ENCODE data around the gene AK3.

AK3 gene

DNA sequence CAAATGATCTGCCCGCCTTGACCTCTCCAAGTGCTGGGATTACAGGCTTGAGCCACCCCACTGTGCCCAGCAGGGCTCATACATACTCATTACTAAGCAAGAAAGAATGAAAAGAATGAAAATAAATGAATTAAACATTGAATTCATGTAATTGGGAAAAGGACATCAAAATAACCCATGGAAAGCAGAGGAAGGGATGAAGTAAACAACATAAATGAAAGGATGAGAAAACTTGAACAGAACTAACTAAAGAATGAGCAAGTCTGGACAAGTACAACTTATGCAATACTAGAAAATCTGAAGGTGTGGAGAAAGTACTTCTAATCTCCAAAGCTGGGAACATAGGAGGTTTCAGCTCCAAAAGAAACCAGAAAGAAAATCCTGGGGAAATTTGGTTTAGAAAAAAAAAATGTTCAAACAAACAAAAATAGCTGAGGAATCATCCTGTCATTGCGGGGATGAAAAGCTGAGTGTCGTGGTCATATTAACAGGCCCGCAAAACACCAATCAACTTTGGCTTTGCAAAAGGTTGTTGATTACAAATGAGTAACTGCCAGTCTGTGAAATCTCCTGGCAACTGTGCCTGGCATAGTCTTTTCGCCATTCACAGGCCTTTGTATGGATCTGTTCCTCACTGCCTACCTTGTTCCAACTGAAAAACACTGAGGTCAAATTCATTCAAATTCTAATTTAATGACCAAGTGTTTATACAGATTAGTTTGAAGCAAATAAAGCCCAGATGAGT lies 2.3 kb upstream of the AK3 start:
- Histone ChIP-seq H4K8ac (ENCODE audit: low read depth, low read length) (no peak overlapping the region), H2BK5ac (ENCODE audit: low read length) (no peak overlapping the region), H3K18ac (ENCODE audit: low read length) (no peak overlapping the region), H3K27ac (ENCODE audit: low read depth, low read length) (no peak overlapping the region), H2BK15ac (replicated peaks; ENCODE audit: low read depth) (no peak overlapping the region), H3K4me3 (ENCODE audit: low read length) (no peak overlapping the region), H2BK120ac (ENCODE audit: low read depth, low read length) (no peak overlapping the region), H3K79me2 (ENCODE audit: control insufficient read depth, insufficient read depth, low read length) (peaks cover 9% of the 10 kb centered on the region), H3K4me2 (ENCODE audit: low read length) (no peak overlapping the region), H3K36me3 (ENCODE audit: control insufficient read depth, insufficient read depth, low read length) (no peaks in the 10 kb centered on the region), H3K79me1 (ENCODE audit: low read length) (no peaks in the 10 kb centered on the region), H3K23ac (ENCODE audit: low read length) (no peak overlapping the region), H3K4ac (ENCODE audit: low read depth, low read length) (no peak overlapping the region), H3K4me1 (ENCODE audit: control insufficient read depth, low read depth, low read length) (no peaks in the 10 kb centered on the region), H2AK5ac (ENCODE audit: low read length) (no peak overlapping the region), H3K9ac (ENCODE audit: low read length) (no peak overlapping the region), H3K27me3 (ENCODE audit: insufficient read depth, low read length, poor library complexity) (no peaks in the 10 kb centered on the region), H3K56ac (ENCODE audit: low read length) (no peak overlapping the region), H4K5ac (ENCODE audit: low read length) (no peak overlapping the region)
- no CpG with 5 or more reads among the region's 5 CpGs for WGBS (ENCODE audit: extremely low coverage, insufficient coverage, low lambda C conversion rate)
- peak; percentile 55 for DNase-seq

DNA sequence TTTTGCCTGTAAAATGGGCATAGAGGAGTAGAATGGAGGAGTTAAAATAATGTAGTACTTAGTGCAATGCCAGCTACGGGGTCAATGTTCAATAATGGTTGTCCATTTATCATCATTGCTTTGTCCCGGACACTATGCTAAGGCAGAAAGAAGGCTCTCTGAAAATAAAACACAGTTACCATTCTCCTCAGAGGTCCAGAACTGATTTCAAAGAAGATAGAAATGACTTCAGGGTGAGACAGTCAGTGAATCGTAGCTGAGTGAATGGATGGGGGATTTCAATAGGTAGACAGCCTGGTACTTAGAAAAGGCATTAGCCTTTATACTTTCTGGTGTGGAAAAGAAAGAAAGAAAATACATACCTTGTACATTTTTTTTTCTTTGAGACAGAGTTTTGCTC lies 1.2 kb upstream of the AK3 start:
- H3K4ac ChIP-seq (ENCODE audit: low read depth, low read length) = no peak overlapping the region
- H3K9ac ChIP-seq (ENCODE audit: low read length) = no peak overlapping the region
- no peak overlapping the region for H2AK5ac ChIP-seq (ENCODE audit: low read length)
- H3K4me3 ChIP-seq (ENCODE audit: low read length) = no peak overlapping the region
- no peak for DNase-seq
- no peak overlapping the region for H4K8ac ChIP-seq (ENCODE audit: low read depth, low read length)
- H3K56ac ChIP-seq (ENCODE audit: low read length) = peak overlapping the region; percentile 93
- WGBS (ENCODE audit: extremely low coverage, insufficient coverage, low lambda C conversion rate) = no CpG with 5 or more reads among the region's 3 CpGs
- H3K36me3 ChIP-seq (ENCODE audit: control insufficient read depth, insufficient read depth, low read length) = no peaks in the 10 kb centered on the region
- no peaks in the 10 kb centered on the region for H3K27me3 ChIP-seq (ENCODE audit: insufficient read depth, low read length, poor library complexity)
- no peak overlapping the region for H3K18ac ChIP-seq (ENCODE audit: low read length)
- no peak overlapping the region for H2BK120ac ChIP-seq (ENCODE audit: low read depth, low read length)
- H3K23ac ChIP-seq (ENCODE audit: low read length) = no peak overlapping the region
- H3K79me1 ChIP-seq (ENCODE audit: low read length) = peaks cover 1% of the 10 kb centered on the region
- no peak overlapping the region for H3K27ac ChIP-seq (ENCODE audit: low read depth, low read length)
- H3K4me2 ChIP-seq (ENCODE audit: low read length) = no peak overlapping the region
- peaks cover 9% of the 10 kb centered on the region for H3K79me2 ChIP-seq (ENCODE audit: control insufficient read depth, insufficient read depth, low read length)
- no peak overlapping the region for H4K5ac ChIP-seq (ENCODE audit: low read length)
- no peak overlapping the region for H2BK15ac ChIP-seq (replicated peaks; ENCODE audit: low read depth)
- no peaks in the 10 kb centered on the region for H3K4me1 ChIP-seq (ENCODE audit: control insufficient read depth, low read depth, low read length)
- no peak overlapping the region for H2BK5ac ChIP-seq (ENCODE audit: low read length)

DNA sequence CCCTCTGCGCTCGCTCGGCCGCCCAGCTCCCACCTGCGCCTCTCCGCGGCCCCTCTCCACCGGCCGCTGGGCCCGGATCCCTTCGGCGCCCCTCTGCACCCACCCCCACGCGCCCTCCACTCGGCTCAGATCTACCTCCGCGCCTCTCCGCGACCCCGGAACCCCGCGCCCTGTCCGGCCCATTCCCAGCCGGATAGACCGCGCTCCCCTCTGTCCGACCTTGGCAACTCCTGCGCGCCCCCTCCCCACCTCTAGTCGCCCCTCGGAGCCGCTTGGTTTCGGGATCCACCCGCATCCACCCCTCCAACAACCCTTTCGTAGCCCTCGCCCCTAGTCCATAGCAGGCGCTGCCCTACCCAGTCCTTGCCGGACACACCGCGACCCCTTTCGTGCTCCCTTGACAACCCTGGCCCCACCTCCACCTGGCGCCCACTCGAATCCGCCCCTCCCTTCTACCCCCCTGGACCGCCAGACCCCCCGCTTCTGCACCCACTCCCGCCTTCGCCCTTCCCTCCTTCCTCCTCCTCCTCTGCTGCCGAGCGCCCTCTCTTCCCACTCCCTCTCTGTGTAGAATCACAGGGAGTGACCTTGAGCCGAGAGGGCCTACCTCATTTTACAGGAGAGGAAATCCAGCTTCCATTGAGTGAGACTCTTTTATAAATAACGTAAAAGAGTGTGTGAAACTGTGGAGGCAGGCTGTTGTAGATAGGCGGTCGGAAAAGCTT lies 525 bp upstream of the AK3 start:
- Histone ChIP-seq H3K23ac (ENCODE audit: low read length) (no peak overlapping the region), H3K79me2 (ENCODE audit: control insufficient read depth, insufficient read depth, low read length) (peaks cover 12% of the 10 kb centered on the region), H3K4ac (ENCODE audit: low read depth, low read length) (no peak overlapping the region), H2BK120ac (ENCODE audit: low read depth, low read length) (no peak overlapping the region), H4K8ac (ENCODE audit: low read depth, low read length) (no peak overlapping the region), H3K27ac (ENCODE audit: low read depth, low read length) (peak overlapping the region; percentile 75), H3K18ac (ENCODE audit: low read length) (peak overlapping the region; percentile 10), H3K4me1 (ENCODE audit: control insufficient read depth, low read depth, low read length) (no peaks in the 10 kb centered on the region), H3K36me3 (ENCODE audit: control insufficient read depth, insufficient read depth, low read length) (no peaks in the 10 kb centered on the region), H4K5ac (ENCODE audit: low read length) (no peak overlapping the region), H3K4me3 (ENCODE audit: low read length) (peak overlapping the region; percentile 66), H2BK5ac (ENCODE audit: low read length) (peak overlapping the region; percentile 57), H2AK5ac (ENCODE audit: low read length) (no peak overlapping the region), H3K9ac (ENCODE audit: low read length) (peak overlapping the region; percentile 89), H3K27me3 (ENCODE audit: insufficient read depth, low read length, poor library complexity) (no peaks in the 10 kb centered on the region), H3K79me1 (ENCODE audit: low read length) (peaks cover 1% of the 10 kb centered on the region), H3K4me2 (ENCODE audit: low read length) (peak overlapping the region; percentile 66), H3K56ac (ENCODE audit: low read length) (peak overlapping the region; percentile 93), H2BK15ac (replicated peaks; ENCODE audit: low read depth) (no peak overlapping the region)
- no CpG with 5 or more reads among the region's 54 CpGs for WGBS (ENCODE audit: extremely low coverage, insufficient coverage, low lambda C conversion rate)
- peak; percentile 47 for DNase-seq

DNA sequence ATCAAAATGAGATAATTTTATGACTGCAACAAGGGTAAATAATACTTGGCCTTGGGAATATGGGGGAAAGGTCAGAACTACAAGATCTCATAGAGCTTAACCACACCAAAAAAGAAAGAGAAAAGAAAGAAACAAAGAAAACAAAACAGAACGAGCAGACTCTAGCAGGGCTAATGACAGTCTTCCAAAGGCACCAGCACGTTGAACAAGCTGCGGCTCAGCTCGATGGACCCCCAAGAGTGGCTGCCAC lies 689 bp downstream of the AK3 start:
- H3K36me3 ChIP-seq (ENCODE audit: control insufficient read depth, insufficient read depth, low read length) = no peaks in the 10 kb centered on the region
- H3K27me3 ChIP-seq (ENCODE audit: insufficient read depth, low read length, poor library complexity) = no peaks in the 10 kb centered on the region
- H4K8ac ChIP-seq (ENCODE audit: low read depth, low read length) = no peak overlapping the region
- H3K4me2 ChIP-seq (ENCODE audit: low read length) = peak overlapping the region; percentile 54
- DNase-seq = no peak
- no peak overlapping the region for H2BK5ac ChIP-seq (ENCODE audit: low read length)
- H3K23ac ChIP-seq (ENCODE audit: low read length) = no peak overlapping the region
- no peak overlapping the region for H3K4ac ChIP-seq (ENCODE audit: low read depth, low read length)
- peaks cover 13% of the 10 kb centered on the region for H3K79me2 ChIP-seq (ENCODE audit: control insufficient read depth, insufficient read depth, low read length)
- peak overlapping the region; percentile 77 for H3K4me3 ChIP-seq (ENCODE audit: low read length)
- no peak overlapping the region for H3K27ac ChIP-seq (ENCODE audit: low read depth, low read length)
- peak overlapping the region; percentile 93 for H3K56ac ChIP-seq (ENCODE audit: low read length)
- no peaks in the 10 kb centered on the region for H3K4me1 ChIP-seq (ENCODE audit: control insufficient read depth, low read depth, low read length)
- H3K9ac ChIP-seq (ENCODE audit: low read length) = peak overlapping the region; percentile 89
- WGBS (ENCODE audit: extremely low coverage, insufficient coverage, low lambda C conversion rate) = no CpG with 5 or more reads among the region's 4 CpGs
- no peak overlapping the region for H4K5ac ChIP-seq (ENCODE audit: low read length)
- H3K79me1 ChIP-seq (ENCODE audit: low read length) = peaks cover 1% of the 10 kb centered on the region
- no peak overlapping the region for H2AK5ac ChIP-seq (ENCODE audit: low read length)
- H3K18ac ChIP-seq (ENCODE audit: low read length) = peak overlapping the region; percentile 72
- H2BK120ac ChIP-seq (ENCODE audit: low read depth, low read length) = no peak overlapping the region
- H2BK15ac ChIP-seq (replicated peaks; ENCODE audit: low read depth) = no peak overlapping the region

DNA sequence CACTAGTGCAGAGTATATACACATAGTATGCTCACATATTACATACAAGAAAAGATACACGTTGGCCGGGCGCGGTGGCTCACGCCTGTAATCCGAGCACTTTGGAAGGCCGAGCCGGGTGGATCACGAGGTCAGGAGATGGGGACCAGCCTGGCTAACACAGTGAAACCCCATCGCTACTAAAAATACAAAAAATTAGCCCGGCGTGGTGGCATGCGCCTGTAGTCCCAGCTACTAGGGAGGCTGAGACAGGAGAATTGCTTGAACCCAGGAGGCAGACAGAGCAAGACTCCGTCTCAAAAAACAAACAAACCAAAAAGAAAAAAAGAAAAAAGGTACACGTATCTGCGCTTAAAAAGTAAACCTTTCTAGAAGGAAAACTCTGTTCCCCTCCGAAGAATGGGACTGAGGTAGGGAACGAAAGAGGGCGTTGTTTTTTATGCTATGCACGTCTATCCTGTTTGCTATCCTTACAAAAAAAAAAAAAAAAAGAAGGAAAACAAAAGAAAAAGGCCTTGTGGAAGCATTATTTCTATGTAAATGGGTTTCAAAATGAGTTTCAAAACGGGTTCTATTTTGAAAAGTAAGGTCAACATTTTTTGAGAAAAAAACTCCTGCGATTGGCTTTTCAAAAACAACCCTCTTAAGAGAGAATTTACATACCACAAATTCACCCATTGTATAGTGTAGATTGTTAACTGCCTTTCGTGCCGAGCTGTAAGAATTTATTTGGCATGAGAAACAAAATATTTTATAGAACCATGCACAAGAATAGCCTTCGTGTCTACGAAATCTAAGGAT lies 1.2 kb downstream of the AK3 start:
- no peak overlapping the region for H3K18ac ChIP-seq (ENCODE audit: low read length)
- DNase-seq = no peak
- H3K4me1 ChIP-seq (ENCODE audit: control insufficient read depth, low read depth, low read length) = no peaks in the 10 kb centered on the region
- H3K79me1 ChIP-seq (ENCODE audit: low read length) = peaks cover 2% of the 10 kb centered on the region
- H3K27ac ChIP-seq (ENCODE audit: low read depth, low read length) = no peak overlapping the region
- no peak overlapping the region for H2BK15ac ChIP-seq (replicated peaks; ENCODE audit: low read depth)
- H3K36me3 ChIP-seq (ENCODE audit: control insufficient read depth, insufficient read depth, low read length) = no peaks in the 10 kb centered on the region
- peak overlapping the region; percentile 60 for H3K56ac ChIP-seq (ENCODE audit: low read length)
- H2BK5ac ChIP-seq (ENCODE audit: low read length) = no peak overlapping the region
- no peak overlapping the region for H3K23ac ChIP-seq (ENCODE audit: low read length)
- no peak overlapping the region for H3K4me3 ChIP-seq (ENCODE audit: low read length)
- no peaks in the 10 kb centered on the region for H3K27me3 ChIP-seq (ENCODE audit: insufficient read depth, low read length, poor library complexity)
- peaks cover 13% of the 10 kb centered on the region for H3K79me2 ChIP-seq (ENCODE audit: control insufficient read depth, insufficient read depth, low read length)
- H4K5ac ChIP-seq (ENCODE audit: low read length) = no peak overlapping the region
- H2AK5ac ChIP-seq (ENCODE audit: low read length) = no peak overlapping the region
- WGBS (ENCODE audit: extremely low coverage, insufficient coverage, low lambda C conversion rate) = no CpG with 5 or more reads among the region's 26 CpGs
- H3K4me2 ChIP-seq (ENCODE audit: low read length) = no peak overlapping the region
- H3K9ac ChIP-seq (ENCODE audit: low read length) = peak overlapping the region; percentile 89
- H4K8ac ChIP-seq (ENCODE audit: low read depth, low read length) = no peak overlapping the region
- H2BK120ac ChIP-seq (ENCODE audit: low read depth, low read length) = no peak overlapping the region
- no peak overlapping the region for H3K4ac ChIP-seq (ENCODE audit: low read depth, low read length)

All from mesendoderm (in vitro differentiated cells).